GM12874 (cell line): ENCODE measurements around the gene RPAP3.

ENCODE experiments used
- CTCF ChIP-seq: IDR thresholded peaks from 2 replicates; pipeline ENCODE4 v1.5.1; 2011; ENCODE audit warnings: low read depth, mild to moderate bottlenecking, control low read depth, low read length, moderate library complexity; ENCODE audit not compliant: insufficient read depth

The RPAP3 gene

GRCh38 chr12:47709671-47710070 is 3.8 kb upstream of the RPAP3 start:
- no peak for TF ChIP-seq CTCF

- no peak for TF ChIP-seq CTCF
Observed at GRCh38 chr12:47709237-47709636, 3.4 kb upstream of the RPAP3 start.

GRCh38 chr12:47707905-47708543 is 2.2 kb upstream of the RPAP3 start:
- no peak for TF ChIP-seq CTCF

- TF ChIP-seq CTCF, result no peak
Observed at GRCh38 chr12:47707355-47707754, 1.5 kb upstream of the RPAP3 start.

- TF ChIP-seq CTCF, result no peak
Observed at GRCh38 chr12:47705229-47705565, 633 bp downstream of the RPAP3 start.

GRCh38 chr12:47704719-47705118 is 1.1 kb downstream of the RPAP3 start:
- TF ChIP-seq CTCF, result no peak

- no peak for TF ChIP-seq CTCF
Observed at GRCh38 chr12:47700263-47700662, 5.6 kb downstream of the RPAP3 start.
